ENCODE measurements around the gene TRIM33.
"Not testable (repeated sequence)": the region's sequence is repeated elsewhere in the genome, so short reads cannot be mapped to it uniquely, and the experiment has no call there.

The TRIM33 gene

GRCh38 chr1:114509596-114510273, 1.3 kb downstream of the TRIM33 start:
- no peak for DNase-seq

GRCh38 chr1:114508386-114508898, 2.6 kb downstream of the TRIM33 start:
- DNase-seq: no peak

- no peak for DNase-seq
Observed at GRCh38 chr1:114507513-114507912, 3.5 kb downstream of the TRIM33 start.

- DNase-seq: peak; percentile 42 to 59
Observed at GRCh38 chr1:114505148-114505561, 5.8 kb downstream of the TRIM33 start.

GRCh38 chr1:114503916-114504422, 7.0 kb downstream of the TRIM33 start:
- no peak for DNase-seq

- no peak for DNase-seq
Observed at GRCh38 chr1:114502080-114502479, 8.9 kb downstream of the TRIM33 start.

- DNase-seq: no peak
Observed at GRCh38 chr1:114499478-114499877, 11.5 kb downstream of the TRIM33 start.

- no peak for DNase-seq
Observed at GRCh38 chr1:114496089-114496488, 14.9 kb downstream of the TRIM33 start.

- no peak for DNase-seq
Observed at GRCh38 chr1:114495486-114495885, 15.5 kb downstream of the TRIM33 start.

GRCh38 chr1:114492978-114493377, 18.0 kb downstream of the TRIM33 start:
- DNase-seq: no peak

- no peak for DNase-seq
Observed at GRCh38 chr1:114490274-114490693, 20.7 kb downstream of the TRIM33 start.

- no peak for DNase-seq
Observed at GRCh38 chr1:114488739-114489138, 22.3 kb downstream of the TRIM33 start.

GRCh38 chr1:114485286-114485685, 25.7 kb downstream of the TRIM33 start:
- DNase-seq: no peak

GRCh38 chr1:114482585-114482984, 28.4 kb downstream of the TRIM33 start:
- DNase-seq: peak; percentile 76 to 80

- DNase-seq: not testable (repeated sequence)
Observed at GRCh38 chr1:114479636-114480035, 31.4 kb downstream of the TRIM33 start.

GRCh38 chr1:114479134-114479533, 31.9 kb downstream of the TRIM33 start:
- no peak for DNase-seq

- no peak for DNase-seq
Observed at GRCh38 chr1:114473796-114474195, 37.2 kb downstream of the TRIM33 start.

- no peak for DNase-seq
Observed at GRCh38 chr1:114472408-114472807, 38.6 kb downstream of the TRIM33 start.

GRCh38 chr1:114470681-114471080, 40.3 kb downstream of the TRIM33 start:
- no peak for DNase-seq

GRCh38 chr1:114468710-114469468, 42.1 kb downstream of the TRIM33 start:
- DNase-seq: no peak

GRCh38 chr1:114468047-114468446, 43.0 kb downstream of the TRIM33 start:
- no peak for DNase-seq

GRCh38 chr1:114467491-114467890, 43.5 kb downstream of the TRIM33 start:
- DNase-seq: no peak

GRCh38 chr1:114466334-114467014, 44.5 kb downstream of the TRIM33 start:
- no peak for DNase-seq

Data from AML-193 (cell line).